CD14-positive monocyte (primary cell): ENCODE measurements around the gene RPS27L. TPM values are rescaled to one million over a fixed set of nuclear protein-coding genes. Genes with fewer than 3 reads are reported as not detected.
A peak's percentile ranks its signal among the peaks of the same experiment; 100 is the strongest.

Experiments used
- DNase-seq, 3 donors: peaks; one replicate each; pipeline ENCODE4 v3.0.0-alpha.2; 2011 to 2022
- H2AFZ ChIP-seq: 2 replicates; pipeline ENCODE4 v1.6.0; 2012; ENCODE audit warnings: mild to moderate bottlenecking, low read depth, low read length, inconsistent platforms; ENCODE audit not compliant: insufficient read depth, poor library complexity, severe bottlenecking
- H3K27ac ChIP-seq, 2 donors: 1 replicate in 1 of 2; 2 replicates in 1 of 2; pipeline ENCODE4 v1.5.1; 2012 to 2013; ENCODE audit warnings: low read length in 2 of 2, control low read depth in 1 of 2, inconsistent platforms in 1 of 2, low read depth in 1 of 2, mild to moderate bottlenecking in 1 of 2
- H3K27me3 ChIP-seq, 2 donors: one replicate each; pipeline versions ENCODE4 v1.6.0 to v1.6.1; 2011 to 2013; ENCODE audit warnings: low read length in 2 of 2; ENCODE audit not compliant: control insufficient read depth in 2 of 2, insufficient read depth in 2 of 2
- H3K36me3 ChIP-seq, 2 donors: replicated peaks in 1 of 2; 1 replicate in 1 of 2; 2 replicates in 1 of 2; pipeline versions ENCODE4 v1.5.1 to v1.6.1; 2012 to 2013; ENCODE audit warnings: low read length in 2 of 2, control low read depth in 1 of 2, inconsistent platforms in 1 of 2, mild to moderate bottlenecking in 1 of 2; ENCODE audit not compliant: insufficient read depth in 2 of 2, control insufficient read depth in 1 of 2
- H3K4me1 ChIP-seq, 2 donors: 1 replicate in 1 of 2; 2 replicates in 1 of 2; pipeline versions ENCODE4 v1.5.1 to v1.6.1; 2012 to 2013; ENCODE audit warnings: low read length in 2 of 2, control low read depth in 1 of 2, inconsistent platforms in 1 of 2, mild to moderate bottlenecking in 1 of 2, moderate library complexity in 1 of 2; ENCODE audit not compliant: insufficient read depth in 2 of 2, control insufficient read depth in 1 of 2
- H3K4me2 ChIP-seq: replicated peaks from 2 replicates; pipeline ENCODE3; 2012; ENCODE audit warnings: low read length, moderate library complexity, mild to moderate bottlenecking; ENCODE audit not compliant: poor library complexity, severe bottlenecking; ENCODE audit errors: extremely low read depth
- H3K4me3 ChIP-seq, 3 experiments: fragments of 200-600 bp in 1 of 3; sonication (generic) in 1 of 3; replicated peaks in 1 of 3; 1 replicate in 2 of 3; 2 replicates in 1 of 3; pipeline ENCODE4 v1.5.1; 2011 to 2013; ENCODE audit warnings: low read length in 3 of 3, mild to moderate bottlenecking in 3 of 3, control low read depth in 2 of 3, low read depth in 2 of 3, inconsistent platforms in 1 of 3, moderate library complexity in 1 of 3
- H3K79me2 ChIP-seq: 2 replicates; pipeline ENCODE4 v1.6.0; 2012; ENCODE audit warnings: mild to moderate bottlenecking, control low read depth, inconsistent platforms, low read length, moderate library complexity; ENCODE audit not compliant: insufficient read depth
- H3K9ac ChIP-seq: 2 replicates; pipeline ENCODE4 v1.6.0; 2017; ENCODE audit warnings: low read length, mild to moderate bottlenecking; ENCODE audit not compliant: insufficient read depth, poor library complexity, severe bottlenecking
- H3K9me3 ChIP-seq, 2 donors: replicated peaks in 1 of 2; 1 replicate in 1 of 2; 2 replicates in 1 of 2; pipeline versions ENCODE4 v1.5.1 to v1.6.1; 2012 to 2013; ENCODE audit warnings: low read length in 2 of 2, control low read depth in 1 of 2; ENCODE audit not compliant: control insufficient read depth in 1 of 2, insufficient read depth in 1 of 2
- H4K20me1 ChIP-seq: 2 replicates; pipeline ENCODE4 v1.6.0; 2012; ENCODE audit warnings: mild to moderate bottlenecking, low read length, control low read depth, moderate library complexity; ENCODE audit not compliant: insufficient read depth
- H3K27ac Mint-ChIP-seq, 7 donors: one replicate each; pipeline ENCODE4 v1.8.0; 2020; ENCODE audit warnings: mild to moderate bottlenecking in 7 of 7, mixed read lengths in 7 of 7, moderate library complexity in 6 of 7, inconsistent platforms in 2 of 7
- H3K27me3 Mint-ChIP-seq, 3 donors: one replicate each; pipeline ENCODE4 v1.8.0; 2021 to 2022; ENCODE audit warnings: low read depth in 3 of 3, mild to moderate bottlenecking in 3 of 3, mixed read lengths in 3 of 3, moderate library complexity in 3 of 3, inconsistent platforms in 1 of 3
- H3K36me3 Mint-ChIP-seq, 2 donors: one replicate each; pipeline ENCODE4 v1.8.0; 2020; ENCODE audit warnings: mixed read lengths in 2 of 2, inconsistent platforms in 1 of 2, mild to moderate bottlenecking in 1 of 2
- H3K4me1 Mint-ChIP-seq: one replicate; pipeline ENCODE4 v1.8.0; 2020; ENCODE audit warnings: mild to moderate bottlenecking, mixed read lengths
- H3K4me3 Mint-ChIP-seq, 2 donors: one replicate each; pipeline ENCODE4 v1.8.0; 2020; ENCODE audit warnings: mild to moderate bottlenecking in 2 of 2, mixed read lengths in 2 of 2, moderate library complexity in 1 of 2
- H3K9me3 Mint-ChIP-seq, 7 donors: one replicate each; pipeline ENCODE4 v1.8.0; 2020 to 2022; ENCODE audit warnings: mixed read lengths in 7 of 7, mild to moderate bottlenecking in 6 of 7, moderate library complexity in 6 of 7, inconsistent platforms in 2 of 7
- CTCF ChIP-seq: fragments of 200-600 bp; IDR thresholded peaks from one replicate; pipeline ENCODE4 v1.8.0; 2022; ENCODE audit warnings: antibody characterized with exemption, mild to moderate bottlenecking
- WGBS: methylation state at CpG from one replicate; pipeline ENCODE4 v1.1.5; 2013; ENCODE audit warnings: missing lambda C conversion rate; ENCODE audit not compliant: insufficient coverage; 5-methylcytosine and 5-hydroxymethylcytosine counted together
- intact Hi-C, 2 donors: fragments of 100-400 bp; cut with micrococcal nuclease; formaldehyde crosslinking; loops; one replicate each; pipeline versions ENCODE4 v1.15.0 to v1.15.1; 2023
- polyA plus RNA-seq, 3 donors: library from polyadenylated mRNA; depleted of rRNA in 1 of 3; unstranded in 2 of 3; stranded (reverse) in 1 of 3; fragments of 300-500 nt in 2 of 3; fragments of >200 nt in 1 of 3; fragmentation: Illumina TruSeq in 2 of 3; gene quantifications; 1 replicate in 2 of 3; 2 replicates in 1 of 3; pipeline ENCODE4 v1.2.3, GENCODE V29; 2012 to 2021

The RPS27L gene
- polyA plus RNA-seq, 3 donors, result 16.1 to 196 (median 178) TPM

- TF ChIP-seq CTCF, result no peak
- Histone ChIP-seq H3K4me2 (peak overlapping the region; percentile 76), H3K79me2 (peaks cover 100% of the 10 kb centered on the region), H3K27ac (peak overlapping the region; percentile 29 to 75), H3K9ac (no peak overlapping the region), H3K4me1 (peaks cover 72 to 77% of the 10 kb centered on the region in 2 donors), H3K36me3 (peaks cover 5 to 9% of the 10 kb centered on the region in 2 donors), H3K27me3 (no peaks in the 10 kb centered on the region), H4K20me1 (peaks cover 96% of the 10 kb centered on the region), H3K4me3 (peak overlapping the region in 1 of 3 experiments; percentile 47), H2AFZ (no peak overlapping the region), H3K9me3 (no peaks in the 10 kb centered on the region)
- Mint-ChIP-seq H3K27ac (peak overlapping the region; percentile 67 to 86 (median 79)), H3K9me3 (no peaks in the 10 kb centered on the region), H3K27me3 (no peaks in the 10 kb centered on the region), H3K4me3 (peak overlapping the region in 1 of 2 donors; percentile 52), H3K4me1 (peaks cover 87% of the 10 kb centered on the region), H3K36me3 (peaks cover 17 to 26% of the 10 kb centered on the region in 2 donors)
- DNase-seq, result peak; percentile 28 to 58 (median 47)
- 30% methylated on average over 3 of the region's 3 CpGs for WGBS
- intact Hi-C loops, result loop anchor here in 1 of 2 donors (10.0 kb wide), 1 partner anchor 309 kb away; the partner anchor contains the start of gene USP3
These were observed 38.3 kb upstream of the RPS27L start for GRCh38 chr15:63195569-63196015.

GRCh38 chr15:63194880-63195568 lies 37.7 kb upstream of the RPS27L start:
- DNase-seq, result no peak
- Histone ChIP-seq H3K4me1 (peaks cover 72 to 81% of the 10 kb centered on the region in 2 donors), H2AFZ (no peak overlapping the region), H3K4me2 (peak overlapping the region; percentile 76), H4K20me1 (peaks cover 94% of the 10 kb centered on the region), H3K9ac (no peak overlapping the region), H3K4me3 (peak overlapping the region in 1 of 3 experiments; percentile 47), H3K79me2 (peaks cover 100% of the 10 kb centered on the region), H3K27ac (peak overlapping the region; percentile 29 to 75), H3K36me3 (peaks cover 5% of the 10 kb centered on the region in 2 donors), H3K9me3 (no peaks in the 10 kb centered on the region), H3K27me3 (no peaks in the 10 kb centered on the region)
- peaks cover 15 to 22% of the 10 kb centered on the region in 2 donors for H3K36me3 Mint-ChIP-seq
- H3K27ac Mint-ChIP-seq, result peak overlapping the region; percentile 67 to 86 (median 79)
- peaks cover 89% of the 10 kb centered on the region for H3K4me1 Mint-ChIP-seq
- peak overlapping the region in 1 of 2 donors; percentile 9 for H3K4me3 Mint-ChIP-seq
- TF ChIP-seq CTCF, result no peak
- H3K9me3 Mint-ChIP-seq, result no peaks in the 10 kb centered on the region
- no peaks in the 10 kb centered on the region for H3K27me3 Mint-ChIP-seq
- intact Hi-C loops, result loop anchor here (5.0 to 10.0 kb wide), 4 partner anchors 37 to 310 kb away; partner anchors contain the start of genes LACTB (in 1 of the 2), RPS27L (in 1 of the 2) and USP3 (in 1 of the 2)
- WGBS, result no CpG with 5 or more reads among the region's 4 CpGs
